22Rv1 (cell line): ENCODE results near the gene DIABLO.

ENCODE experiments used
- H3K27ac ChIP-seq: fragments of 450-650 bp; 2 replicates; pipeline ENCODE4 v1.5.1; 2017
- ZFX ChIP-seq: fragments of 450-650 bp; IDR thresholded peaks from 2 replicates; pipeline ENCODE4 v1.6.1; 2017; ENCODE audit warnings: antibody characterized with exemption, borderline replicate concordance
- TF ChIP-seq, protein P1 (sequence below): fragments of 450-650 bp; IDR thresholded peaks from 2 replicates; pipeline ENCODE4 v1.5.1; 2017; ENCODE audit warnings: mild to moderate bottlenecking

DIABLO gene

DNA sequence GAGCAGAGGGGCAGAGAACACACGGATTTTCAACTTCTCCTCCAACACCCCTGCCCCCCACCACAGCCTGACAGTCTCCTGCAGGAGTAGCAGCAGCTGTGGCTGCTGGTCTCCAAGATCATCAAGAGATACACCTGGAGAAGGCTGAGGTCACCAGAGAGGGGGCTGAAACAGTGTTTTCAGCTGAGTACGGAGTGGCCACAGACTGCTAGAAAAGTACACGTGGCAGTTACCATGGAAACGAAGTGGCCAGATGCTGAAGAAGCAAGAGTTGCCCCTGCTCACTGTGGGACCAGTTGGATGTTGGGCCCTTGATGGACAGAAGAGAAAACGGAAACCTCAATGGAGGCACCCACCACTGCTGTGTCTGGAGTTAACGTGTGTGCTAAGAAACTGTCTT, 4.9 kb upstream of the DIABLO start:
- no peak overlapping the region for H3K27ac ChIP-seq
- TF ChIP-seq, protein P1, sequence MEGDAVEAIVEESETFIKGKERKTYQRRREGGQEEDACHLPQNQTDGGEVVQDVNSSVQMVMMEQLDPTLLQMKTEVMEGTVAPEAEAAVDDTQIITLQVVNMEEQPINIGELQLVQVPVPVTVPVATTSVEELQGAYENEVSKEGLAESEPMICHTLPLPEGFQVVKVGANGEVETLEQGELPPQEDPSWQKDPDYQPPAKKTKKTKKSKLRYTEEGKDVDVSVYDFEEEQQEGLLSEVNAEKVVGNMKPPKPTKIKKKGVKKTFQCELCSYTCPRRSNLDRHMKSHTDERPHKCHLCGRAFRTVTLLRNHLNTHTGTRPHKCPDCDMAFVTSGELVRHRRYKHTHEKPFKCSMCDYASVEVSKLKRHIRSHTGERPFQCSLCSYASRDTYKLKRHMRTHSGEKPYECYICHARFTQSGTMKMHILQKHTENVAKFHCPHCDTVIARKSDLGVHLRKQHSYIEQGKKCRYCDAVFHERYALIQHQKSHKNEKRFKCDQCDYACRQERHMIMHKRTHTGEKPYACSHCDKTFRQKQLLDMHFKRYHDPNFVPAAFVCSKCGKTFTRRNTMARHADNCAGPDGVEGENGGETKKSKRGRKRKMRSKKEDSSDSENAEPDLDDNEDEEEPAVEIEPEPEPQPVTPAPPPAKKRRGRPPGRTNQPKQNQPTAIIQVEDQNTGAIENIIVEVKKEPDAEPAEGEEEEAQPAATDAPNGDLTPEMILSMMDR, result no peak
- no peak for TF ChIP-seq ZFX

DNA sequence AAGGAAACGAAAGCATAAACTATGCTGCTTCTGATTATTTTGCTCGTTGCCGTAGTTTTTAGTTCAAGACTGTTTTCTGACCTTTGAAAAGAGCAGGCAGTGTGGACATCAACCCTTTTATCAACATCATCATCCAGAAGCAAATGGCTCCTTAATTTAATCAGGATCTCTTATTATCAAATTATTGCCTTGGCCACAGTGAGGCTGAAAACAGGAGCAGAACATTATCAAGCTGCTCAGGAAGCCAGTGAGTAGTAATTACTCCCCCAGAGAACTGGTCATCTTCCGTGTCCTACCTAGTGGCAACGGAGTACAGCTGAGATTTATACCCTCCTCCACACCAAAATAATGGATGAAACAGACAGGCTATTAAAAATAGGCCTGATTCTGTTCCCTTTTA, 2.2 kb upstream of the DIABLO start:
- TF ChIP-seq ZFX, result no peak
- TF ChIP-seq, protein P1, result no peak

DNA sequence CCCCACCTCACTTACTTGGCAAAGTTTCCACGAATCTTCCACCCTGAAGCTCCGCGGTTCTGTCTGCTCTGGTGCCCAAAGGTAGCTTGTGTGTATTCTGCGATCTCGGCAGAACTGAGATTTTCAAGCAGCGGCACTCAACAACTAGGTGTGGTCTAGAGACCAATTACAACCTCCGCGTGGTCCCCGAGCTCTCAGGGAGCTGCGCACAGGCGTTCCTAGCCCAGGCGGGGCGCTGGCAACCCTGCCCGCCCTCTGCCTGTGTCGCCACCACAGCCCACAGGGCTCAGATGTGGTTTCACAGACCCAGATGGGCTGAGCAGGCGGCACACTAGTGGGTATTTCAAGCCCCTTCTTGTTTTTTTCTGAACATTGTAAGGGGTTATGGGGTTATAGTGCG, 1.5 kb upstream of the DIABLO start:
- H3K27ac ChIP-seq, result peak overlapping the region; percentile 95
- TF ChIP-seq, protein P1, result no peak
- TF ChIP-seq ZFX, result no peak

More for the DNA sequence above, 2.2 kb upstream of the DIABLO start:
- no peak overlapping the region for H3K27ac ChIP-seq

DNA sequence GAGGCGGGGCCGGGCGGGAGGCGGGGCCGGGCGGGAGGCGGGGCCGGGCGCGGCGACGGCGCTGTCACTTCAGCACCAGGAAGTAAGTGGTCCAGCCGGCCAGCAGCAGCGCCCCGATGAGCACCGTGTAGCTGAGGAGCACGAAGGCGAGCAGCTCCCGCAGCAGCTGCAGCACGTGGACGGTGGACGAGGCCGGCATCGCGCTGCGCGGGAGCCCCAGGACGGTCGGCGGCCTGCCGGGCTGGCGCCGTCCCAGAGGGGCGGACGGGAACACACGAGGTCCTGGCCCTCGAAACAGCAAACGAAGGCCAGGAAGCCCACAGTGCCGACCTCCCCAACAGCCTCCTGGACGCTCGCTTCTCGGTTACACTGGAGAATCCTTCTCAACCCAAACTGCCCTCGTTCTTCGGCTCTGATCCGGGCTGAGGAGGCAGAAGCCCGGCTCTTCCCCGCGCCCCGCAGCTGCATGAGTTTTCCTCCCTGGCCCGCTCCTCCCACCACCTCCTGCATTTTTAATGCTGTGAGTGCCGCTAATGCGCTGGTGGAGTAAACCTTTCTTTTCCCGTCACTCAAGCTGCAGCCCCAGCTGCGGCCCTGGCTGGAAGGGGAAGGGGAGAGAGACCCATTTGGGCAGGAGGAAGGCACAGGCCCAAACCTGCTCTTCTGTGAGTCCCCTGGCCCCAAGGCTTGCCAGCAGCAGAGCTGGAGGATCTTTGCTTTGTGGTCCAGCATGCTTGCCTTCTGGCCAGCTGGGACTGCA, 694 bp upstream of the DIABLO start:
- no peak for TF ChIP-seq ZFX
- TF ChIP-seq, protein P1, result no peak
- peak overlapping the region; percentile 95 for H3K27ac ChIP-seq

DNA sequence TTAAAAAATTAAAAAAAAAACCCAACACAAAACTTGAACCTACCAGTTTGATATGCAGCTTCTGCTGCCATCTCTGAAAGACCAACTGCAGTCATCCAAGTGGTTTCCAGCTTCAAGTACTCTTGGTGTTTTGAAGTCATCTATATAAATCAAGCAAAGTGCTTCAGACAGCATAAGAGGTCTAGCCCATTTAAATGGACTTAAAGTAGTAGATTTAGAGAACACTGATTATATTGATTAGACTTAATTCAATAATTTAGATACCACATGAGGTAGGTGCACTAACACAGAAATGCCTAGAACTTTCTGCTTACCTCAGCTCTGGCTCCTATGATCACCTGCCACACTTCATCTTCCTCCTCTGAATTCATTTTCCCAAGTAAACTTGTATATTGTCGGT, 9.4 kb downstream of the DIABLO start:
- no peak overlapping the region for H3K27ac ChIP-seq
- no peak for TF ChIP-seq ZFX
- TF ChIP-seq, protein P1, result no peak

DNA sequence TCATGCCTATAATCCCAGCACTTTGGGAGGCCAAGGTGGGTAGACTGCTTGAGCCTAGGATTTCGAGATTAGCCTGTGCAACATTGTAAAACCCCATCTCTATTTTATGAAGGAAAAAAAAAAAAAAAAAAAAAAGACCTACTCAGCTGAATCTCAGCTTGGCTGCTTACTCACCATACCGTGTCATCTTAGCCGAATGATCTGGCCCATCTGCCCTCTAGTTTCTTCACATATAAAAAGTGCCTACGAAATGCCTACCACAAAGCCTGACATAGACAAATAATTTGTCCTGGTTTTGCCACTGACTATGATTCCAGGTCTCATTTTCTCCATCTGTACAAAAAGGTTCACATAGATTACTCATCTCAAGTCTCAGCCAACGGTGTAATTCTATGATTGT, 10.1 kb downstream of the DIABLO start:
- TF ChIP-seq ZFX, result no peak
- TF ChIP-seq, protein P1, result peak; percentile 32
- no peak overlapping the region for H3K27ac ChIP-seq

DNA sequence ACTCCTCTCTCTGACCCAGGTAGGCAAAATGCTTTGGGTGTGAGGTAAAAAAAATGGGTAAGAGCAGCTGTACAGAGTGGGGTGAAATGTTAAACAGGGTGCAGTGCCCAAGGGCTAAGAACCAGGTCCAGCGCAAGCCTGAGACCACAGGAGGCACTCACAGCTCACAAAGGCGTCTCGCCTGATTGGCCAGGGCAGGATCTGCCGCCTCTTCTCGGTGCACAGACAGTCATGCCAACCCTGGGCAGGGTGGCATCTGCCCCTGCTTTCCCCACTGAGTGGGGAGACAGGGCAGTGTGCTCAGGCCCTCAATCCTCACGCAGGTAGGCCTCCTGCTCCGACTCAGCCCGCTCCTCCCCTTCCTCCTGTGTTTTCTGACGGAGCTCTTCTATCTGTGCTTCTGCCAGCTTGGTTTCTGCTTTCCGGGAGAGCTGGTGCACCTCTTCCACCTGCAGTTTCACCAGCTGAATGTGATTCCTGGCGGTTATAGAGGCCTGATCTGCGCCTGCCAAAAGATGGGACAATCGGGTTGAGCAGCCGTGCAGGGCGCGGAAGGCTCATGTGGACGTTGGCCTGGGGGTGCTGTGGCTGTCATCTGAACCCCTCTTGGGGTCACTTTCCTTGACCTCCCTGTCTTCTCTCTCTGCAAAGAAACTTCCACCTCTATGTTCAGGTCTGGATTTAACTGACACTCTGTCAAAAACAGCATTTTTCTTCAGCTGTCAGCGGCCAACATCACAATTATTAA, 17.6 kb downstream of the DIABLO start:
- TF ChIP-seq ZFX, result no peak
- peak overlapping the region; percentile 1; the same call in 1 of the 2 replicates for H3K27ac ChIP-seq
